ENCODE results near the gene ALS2CL.

The ALS2CL gene

GRCh38 chr3:46668591-46668990, 24.9 kb downstream of the ALS2CL start:
- H3K27ac ChIP-seq = no peak overlapping the region
- TF ChIP-seq, protein P1, sequence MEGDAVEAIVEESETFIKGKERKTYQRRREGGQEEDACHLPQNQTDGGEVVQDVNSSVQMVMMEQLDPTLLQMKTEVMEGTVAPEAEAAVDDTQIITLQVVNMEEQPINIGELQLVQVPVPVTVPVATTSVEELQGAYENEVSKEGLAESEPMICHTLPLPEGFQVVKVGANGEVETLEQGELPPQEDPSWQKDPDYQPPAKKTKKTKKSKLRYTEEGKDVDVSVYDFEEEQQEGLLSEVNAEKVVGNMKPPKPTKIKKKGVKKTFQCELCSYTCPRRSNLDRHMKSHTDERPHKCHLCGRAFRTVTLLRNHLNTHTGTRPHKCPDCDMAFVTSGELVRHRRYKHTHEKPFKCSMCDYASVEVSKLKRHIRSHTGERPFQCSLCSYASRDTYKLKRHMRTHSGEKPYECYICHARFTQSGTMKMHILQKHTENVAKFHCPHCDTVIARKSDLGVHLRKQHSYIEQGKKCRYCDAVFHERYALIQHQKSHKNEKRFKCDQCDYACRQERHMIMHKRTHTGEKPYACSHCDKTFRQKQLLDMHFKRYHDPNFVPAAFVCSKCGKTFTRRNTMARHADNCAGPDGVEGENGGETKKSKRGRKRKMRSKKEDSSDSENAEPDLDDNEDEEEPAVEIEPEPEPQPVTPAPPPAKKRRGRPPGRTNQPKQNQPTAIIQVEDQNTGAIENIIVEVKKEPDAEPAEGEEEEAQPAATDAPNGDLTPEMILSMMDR (conservative IDR thresholded peaks at IDR 0.05) = no peak

- TF ChIP-seq, protein P1 (conservative IDR thresholded peaks at IDR 0.05) = no peak
Measured at GRCh38 chr3:46668116-46668515, 25.4 kb downstream of the ALS2CL start.

DNA sequence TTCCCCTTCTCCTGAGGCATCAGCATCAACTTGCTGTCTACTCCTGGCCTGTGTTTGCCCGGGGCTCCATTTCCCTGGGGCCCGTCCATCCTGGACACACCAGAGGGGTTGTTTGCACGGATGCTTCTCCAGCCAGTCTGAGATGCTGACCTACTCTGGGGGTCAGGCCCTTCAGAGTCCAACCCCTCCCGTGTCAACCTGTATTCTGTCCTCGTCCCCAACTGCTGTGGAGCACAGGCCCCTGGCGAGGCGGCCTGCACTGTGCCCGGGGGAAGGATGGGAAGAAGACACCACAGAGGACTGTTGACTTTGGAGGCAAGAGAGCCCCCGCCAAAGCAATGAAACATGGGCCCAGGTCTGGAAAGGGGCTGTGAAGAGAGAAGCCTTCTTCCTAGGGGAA, 25.8 kb downstream of the ALS2CL start:
- peak overlapping the region; percentile 91 for H3K27ac ChIP-seq
- TF ChIP-seq, protein P1 (conservative IDR thresholded peaks at IDR 0.05) = no peak

More at GRCh38 chr3:46668116-46668515, 25.4 kb downstream of the ALS2CL start:
- H3K27ac ChIP-seq = no peak overlapping the region

DNA sequence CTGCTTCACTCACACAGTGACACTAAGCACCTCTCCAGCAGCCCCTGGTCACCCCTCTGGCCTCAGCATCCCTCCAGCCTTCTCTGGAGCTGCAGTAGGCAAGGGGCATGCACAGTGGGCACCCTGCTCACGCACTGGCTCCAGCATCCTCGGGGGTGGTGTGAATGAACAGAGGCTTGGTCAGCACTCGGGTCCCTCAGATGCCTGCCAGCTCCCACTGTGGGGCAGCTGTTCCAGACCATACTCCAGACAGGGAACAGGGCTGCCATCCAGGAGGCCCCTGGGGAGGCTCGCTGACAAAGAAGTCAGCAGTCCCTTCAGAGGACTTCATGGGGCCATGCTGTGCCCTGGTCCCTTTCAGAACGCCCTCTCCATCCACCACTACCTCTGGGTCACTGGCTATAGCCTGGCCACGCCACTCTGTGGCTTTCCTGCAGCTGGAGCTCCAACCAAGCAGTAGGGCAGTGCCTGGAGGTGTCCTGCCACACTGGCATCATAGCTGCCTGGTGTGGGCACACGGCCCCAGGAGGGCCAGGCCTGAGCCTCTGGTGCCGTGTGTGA, 26.3 kb downstream of the ALS2CL start:
- TF ChIP-seq, protein P1 (conservative IDR thresholded peaks at IDR 0.05) = no peak
- H3K27ac ChIP-seq = peak overlapping the region; percentile 91

- TF ChIP-seq, protein P1 (conservative IDR thresholded peaks at IDR 0.05) = no peak
- H3K27ac ChIP-seq = peak overlapping the region; percentile 91
Measured at GRCh38 chr3:46666453-46666845, 27.0 kb downstream of the ALS2CL start.

DNA sequence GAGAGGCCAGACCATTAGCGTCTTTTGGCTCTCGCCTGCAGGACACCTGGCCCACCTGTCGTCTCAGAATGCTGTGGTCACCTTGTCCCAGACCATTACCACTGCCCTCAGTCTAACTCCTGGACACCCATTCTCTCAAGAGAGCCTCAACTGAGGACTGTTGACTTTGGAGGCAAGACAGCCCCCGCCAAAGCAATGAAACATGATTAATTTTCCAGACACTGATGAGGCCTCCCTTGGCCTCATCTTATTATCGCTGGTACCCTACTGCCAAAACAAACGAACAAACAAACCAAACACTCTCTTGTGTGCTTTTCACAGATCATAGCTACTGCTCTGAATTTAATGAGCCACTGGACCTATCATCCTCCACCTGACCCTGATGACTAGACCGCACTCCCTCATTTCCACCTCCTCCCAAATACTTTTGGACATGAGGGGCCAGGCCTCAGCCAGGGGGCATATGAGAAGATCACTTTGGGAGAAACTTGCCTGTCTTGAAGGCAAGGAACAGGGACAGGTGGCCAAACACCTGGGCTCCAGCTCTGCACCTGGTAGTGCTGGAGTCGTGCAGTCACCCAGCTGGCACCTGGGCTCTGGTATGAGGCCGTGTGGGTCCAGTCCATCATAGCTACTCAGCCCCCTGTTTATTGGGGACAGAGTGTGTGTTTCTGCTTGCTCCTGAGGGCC, 27.6 kb downstream of the ALS2CL start:
- TF ChIP-seq, protein P1 (conservative IDR thresholded peaks at IDR 0.05) = no peak
- peak overlapping the region; percentile 91 for H3K27ac ChIP-seq

DNA sequence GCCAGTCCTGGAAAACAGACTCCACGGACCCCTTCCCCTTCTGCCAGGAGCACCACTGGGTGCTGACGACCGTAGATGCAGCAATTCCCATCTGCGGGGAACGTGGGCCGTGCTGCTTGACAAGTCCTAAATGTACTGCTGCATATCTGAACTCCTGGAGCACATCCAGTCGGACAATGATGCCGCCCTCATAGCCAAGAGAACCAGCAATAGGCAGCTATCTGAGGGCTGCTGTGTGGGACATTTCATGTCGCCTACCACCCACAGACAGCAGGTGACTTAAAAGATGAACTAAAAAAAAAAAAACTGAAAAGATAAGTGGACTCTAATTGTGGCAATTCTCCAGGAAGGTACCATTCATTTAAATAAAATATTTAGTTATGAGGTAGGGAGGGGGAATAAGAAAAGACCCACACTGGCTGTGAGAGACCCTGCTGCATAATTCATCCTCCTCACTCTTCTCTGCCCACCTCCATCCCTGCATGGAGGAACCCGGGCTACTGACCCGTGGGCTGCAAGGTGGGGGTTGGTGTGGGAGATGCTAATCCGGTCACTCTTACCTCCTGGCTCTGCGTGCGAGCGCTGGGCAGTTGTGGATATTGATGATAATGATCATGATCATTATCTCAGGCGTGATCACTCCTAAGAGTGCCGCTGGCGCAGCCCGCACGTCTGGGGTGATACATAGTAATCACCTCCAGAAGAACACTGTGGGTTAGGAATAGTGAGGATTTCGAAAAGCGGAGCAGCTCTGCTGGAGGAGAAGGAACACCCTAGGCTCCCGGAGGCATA, 28.3 kb downstream of the ALS2CL start:
- H3K27ac ChIP-seq = peak overlapping the region; percentile 91
- TF ChIP-seq, protein P1 (conservative IDR thresholded peaks at IDR 0.05) = no peak

Measured in VCaP (cell line).